ENCODE data around the gene ANAPC10.
"Not testable (repeated sequence)": the region's sequence is repeated elsewhere in the genome, so short reads cannot be mapped to it uniquely, and the experiment has no call there.

ANAPC10 gene

GRCh38 chr4:145000656-145001055 lies 97.3 kb downstream of the ANAPC10 start:
- not testable (repeated sequence) for DNase-seq

DNA sequence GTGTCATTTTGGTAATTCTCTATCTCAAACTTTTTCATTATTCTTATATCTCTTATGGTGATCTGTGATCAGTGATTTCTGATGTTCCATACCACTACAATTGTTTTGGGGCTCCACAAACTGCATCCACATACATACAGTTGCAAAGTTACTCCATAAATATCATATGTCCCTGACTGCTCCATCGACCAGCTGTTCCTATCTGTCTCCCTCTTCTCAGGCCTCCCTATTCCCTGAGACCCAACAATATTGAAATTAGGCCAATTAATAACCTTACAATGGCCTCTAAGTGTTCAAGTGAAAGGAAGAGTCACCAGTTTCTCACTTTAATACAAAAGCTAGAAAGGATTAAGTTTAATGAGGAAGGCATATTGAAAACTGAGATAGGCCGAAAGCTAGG lies 108.7 kb downstream of the ANAPC10 start:
- DNase-seq = no peak

- DNase-seq = no peak
These were observed 112.5 kb downstream of the ANAPC10 start for GRCh38 chr4:144985531-144985930.

- DNase-seq = no peak
These were observed 113.0 kb downstream of the ANAPC10 start for GRCh38 chr4:144985014-144985413.

DNA sequence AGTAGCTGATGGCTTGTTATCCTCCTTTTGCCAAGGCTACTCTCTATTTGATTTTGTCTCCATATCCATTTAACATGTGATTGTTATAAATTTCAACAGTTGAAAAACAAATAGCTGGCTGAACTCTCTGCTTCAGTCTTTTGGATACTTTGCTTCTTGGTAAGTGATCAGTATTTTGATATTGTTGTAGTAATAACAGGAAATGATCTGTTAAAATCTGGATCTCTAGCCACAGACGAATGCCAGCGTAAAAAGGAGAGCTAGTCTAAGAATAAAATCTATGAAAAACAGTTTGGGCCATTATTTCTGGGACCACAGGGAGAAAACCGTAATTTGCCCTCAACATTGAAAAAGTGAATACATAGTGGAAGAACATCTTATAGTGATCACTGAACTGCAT lies 113.8 kb downstream of the ANAPC10 start:
- no peak for DNase-seq

GRCh38 chr4:144975718-144976117 lies 122.3 kb downstream of the ANAPC10 start:
- DNase-seq = no peak

DNA sequence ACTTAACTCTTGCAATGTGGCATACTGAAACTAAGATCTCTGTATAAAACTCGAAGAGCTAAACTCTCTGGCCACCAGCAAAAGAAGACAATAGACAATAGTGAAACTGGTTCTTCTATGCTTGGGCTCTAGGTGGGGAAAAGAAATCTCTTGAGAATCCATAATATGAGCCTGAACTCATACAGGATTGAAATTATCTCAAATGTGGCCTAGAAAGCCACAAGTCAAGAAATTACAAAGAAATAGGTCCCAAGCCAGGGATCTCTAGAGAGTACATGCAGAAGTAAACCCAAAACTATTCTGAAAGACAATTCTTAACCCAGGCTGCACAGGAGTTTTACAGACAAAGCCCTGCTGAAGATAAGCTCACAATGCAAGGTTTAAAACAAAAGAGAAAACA lies 127.4 kb downstream of the ANAPC10 start:
- DNase-seq = no peak

DNA sequence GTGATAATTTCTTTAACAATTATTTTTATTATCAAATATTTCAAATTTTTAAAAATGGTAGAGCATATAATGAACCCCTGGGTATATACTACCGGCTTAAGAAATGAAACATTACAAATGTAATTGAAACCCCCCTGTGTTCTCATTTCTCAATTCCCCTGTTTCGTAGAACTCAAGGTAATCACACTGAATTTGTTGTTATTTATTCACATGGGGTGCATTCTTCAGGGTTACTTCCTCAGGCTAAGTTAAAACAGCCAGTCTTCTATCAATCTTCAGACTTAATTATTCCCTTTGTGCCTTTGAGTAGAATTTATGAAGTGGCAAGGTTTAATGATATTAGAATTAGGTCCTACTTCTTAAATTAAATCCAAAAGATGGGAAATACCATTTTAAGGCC lies 128.2 kb downstream of the ANAPC10 start:
- no peak for DNase-seq

DNA sequence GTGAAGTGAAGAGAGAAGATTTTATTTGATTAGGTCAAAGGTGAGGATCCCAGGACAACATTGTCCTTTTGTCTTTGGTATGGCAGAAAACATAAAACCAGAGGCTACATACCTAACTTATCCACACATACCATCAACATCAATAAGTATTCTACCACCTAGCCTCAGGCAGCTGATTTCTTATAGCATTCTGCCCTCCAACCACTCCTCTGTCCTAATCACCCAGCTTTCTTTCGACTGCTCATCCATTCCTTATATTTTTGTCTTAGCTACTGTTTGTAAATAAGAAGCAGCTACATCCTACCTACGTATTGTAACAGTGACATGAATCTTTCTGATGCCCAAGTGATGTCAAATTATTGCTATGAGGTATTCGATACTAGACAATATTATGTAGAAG lies 129.4 kb downstream of the ANAPC10 start:
- no peak for DNase-seq

GRCh38 chr4:144967161-144967560 lies 130.8 kb downstream of the ANAPC10 start:
- DNase-seq = no peak

GRCh38 chr4:144962300-144962699 lies 135.7 kb downstream of the ANAPC10 start:
- no peak for DNase-seq

GRCh38 chr4:144955104-144955503 lies 142.9 kb downstream of the ANAPC10 start:
- DNase-seq = no peak

- no peak for DNase-seq
These were observed 143.8 kb downstream of the ANAPC10 start for GRCh38 chr4:144954230-144954629.

DNA sequence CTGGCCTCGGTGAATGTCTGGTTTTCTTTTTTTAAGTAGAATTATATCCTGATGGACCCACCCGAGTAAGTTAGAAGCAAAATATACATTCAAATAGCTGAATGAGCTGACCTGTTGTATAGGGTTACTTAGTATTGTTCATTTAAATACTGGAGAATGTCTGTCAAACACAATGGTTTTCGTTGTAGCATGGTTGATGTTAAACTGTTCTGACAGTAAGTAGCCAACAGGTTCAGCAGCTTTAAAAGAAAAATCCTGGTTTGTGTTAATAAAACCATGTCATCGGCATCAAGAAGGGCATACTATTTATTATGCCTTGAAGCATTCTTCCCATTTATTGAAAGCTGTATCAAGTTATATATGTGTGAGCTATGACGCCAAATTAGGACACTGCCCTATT lies 149.6 kb downstream of the ANAPC10 start:
- no peak for DNase-seq

- DNase-seq = no peak
These were observed 150.0 kb downstream of the ANAPC10 start for GRCh38 chr4:144948009-144948408.

Data from stimulated activated CD4-positive, alpha-beta T cell treated with anti-CD3 and anti-CD28 coated beads, Interleukin-12 subunit alpha, Interleukin-12 subunit beta, amount 100 ng/mL, for 4 hours (primary cell).